Astrocyte of the spinal cord (primary cell): ENCODE results near the gene BCL6B.

Experiments
- DNase-seq: peaks from one replicate; pipeline ENCODE4 v3.0.0; 2011; ENCODE audit warnings: low read depth, low spot score
- H3K4me3 ChIP-seq: 2 replicates; pipeline ENCODE4 v1.5.1; 2011; ENCODE audit warnings: low read depth, mild to moderate bottlenecking, low read length, moderate library complexity
- in situ Hi-C: cut with HindIII; loops from 2 replicates; pipeline ENCODE4 v1.10.0; 2017; ENCODE audit warnings: low sequenced_read_pairs
- TF ChIP-seq, protein P1 (sequence below): IDR thresholded peaks from 2 replicates; pipeline ENCODE4 v1.5.1; 2012; ENCODE audit warnings: low read depth, mild to moderate bottlenecking, low read length, inconsistent platforms

BCL6B gene

DNA sequence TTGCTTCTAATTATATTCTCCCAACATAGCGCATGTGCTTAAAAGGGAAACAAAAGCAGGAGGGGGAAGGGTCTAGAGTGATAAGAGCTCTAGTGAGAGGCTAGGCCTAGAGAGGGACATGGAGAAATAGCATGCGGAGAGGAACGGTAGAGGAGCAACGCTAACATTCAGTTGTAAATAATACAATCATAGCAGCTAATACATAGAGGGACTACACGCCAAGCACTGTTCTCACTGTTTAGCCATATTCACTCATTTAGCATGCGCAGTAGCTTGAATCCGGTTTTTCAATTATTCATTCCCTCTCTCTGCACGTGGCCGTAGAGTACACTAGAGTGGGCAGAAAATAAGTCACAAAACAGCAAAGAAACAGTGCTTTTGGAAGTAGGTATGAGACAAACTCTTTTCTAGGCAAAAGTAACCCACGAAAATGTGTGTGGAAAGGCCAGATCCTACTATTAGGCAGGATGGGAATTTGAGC, 28.7 kb upstream of the BCL6B start:
- no peak for DNase-seq
- no peak overlapping the region for H3K4me3 ChIP-seq
- TF ChIP-seq, protein P1, sequence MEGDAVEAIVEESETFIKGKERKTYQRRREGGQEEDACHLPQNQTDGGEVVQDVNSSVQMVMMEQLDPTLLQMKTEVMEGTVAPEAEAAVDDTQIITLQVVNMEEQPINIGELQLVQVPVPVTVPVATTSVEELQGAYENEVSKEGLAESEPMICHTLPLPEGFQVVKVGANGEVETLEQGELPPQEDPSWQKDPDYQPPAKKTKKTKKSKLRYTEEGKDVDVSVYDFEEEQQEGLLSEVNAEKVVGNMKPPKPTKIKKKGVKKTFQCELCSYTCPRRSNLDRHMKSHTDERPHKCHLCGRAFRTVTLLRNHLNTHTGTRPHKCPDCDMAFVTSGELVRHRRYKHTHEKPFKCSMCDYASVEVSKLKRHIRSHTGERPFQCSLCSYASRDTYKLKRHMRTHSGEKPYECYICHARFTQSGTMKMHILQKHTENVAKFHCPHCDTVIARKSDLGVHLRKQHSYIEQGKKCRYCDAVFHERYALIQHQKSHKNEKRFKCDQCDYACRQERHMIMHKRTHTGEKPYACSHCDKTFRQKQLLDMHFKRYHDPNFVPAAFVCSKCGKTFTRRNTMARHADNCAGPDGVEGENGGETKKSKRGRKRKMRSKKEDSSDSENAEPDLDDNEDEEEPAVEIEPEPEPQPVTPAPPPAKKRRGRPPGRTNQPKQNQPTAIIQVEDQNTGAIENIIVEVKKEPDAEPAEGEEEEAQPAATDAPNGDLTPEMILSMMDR, result no peak
- in situ Hi-C loops, result no loop called here

DNA sequence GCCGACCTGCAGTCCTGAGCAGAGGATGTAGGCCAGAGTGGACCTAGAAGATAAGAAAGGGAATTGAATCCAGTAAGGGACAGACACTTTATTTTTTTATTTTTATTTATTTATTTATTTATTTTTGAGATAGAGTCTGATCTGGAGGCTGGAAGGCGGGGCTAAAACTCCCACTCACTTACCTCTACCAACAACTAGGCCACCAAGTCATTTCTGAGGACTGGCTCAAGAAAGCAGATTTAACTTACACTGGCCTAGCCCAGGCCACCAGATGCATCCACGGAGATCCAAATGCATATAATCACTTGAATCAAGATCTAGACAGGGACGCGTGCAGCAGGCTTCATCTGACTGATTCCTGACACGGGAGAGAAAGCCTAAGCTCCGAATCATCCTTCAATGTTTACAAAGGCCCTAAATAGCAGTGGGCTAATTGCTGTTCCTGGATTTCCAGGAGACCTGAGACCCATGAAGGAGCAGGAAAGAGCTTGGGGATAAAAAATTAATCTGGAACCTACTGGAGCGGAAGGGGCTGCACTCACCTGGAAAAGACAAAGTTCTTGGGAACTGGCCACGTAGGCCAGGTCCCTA, 28.1 kb upstream of the BCL6B start:
- no peak overlapping the region for H3K4me3 ChIP-seq
- TF ChIP-seq, protein P1, result no peak
- in situ Hi-C loops, result no loop called here
- no peak for DNase-seq

DNA sequence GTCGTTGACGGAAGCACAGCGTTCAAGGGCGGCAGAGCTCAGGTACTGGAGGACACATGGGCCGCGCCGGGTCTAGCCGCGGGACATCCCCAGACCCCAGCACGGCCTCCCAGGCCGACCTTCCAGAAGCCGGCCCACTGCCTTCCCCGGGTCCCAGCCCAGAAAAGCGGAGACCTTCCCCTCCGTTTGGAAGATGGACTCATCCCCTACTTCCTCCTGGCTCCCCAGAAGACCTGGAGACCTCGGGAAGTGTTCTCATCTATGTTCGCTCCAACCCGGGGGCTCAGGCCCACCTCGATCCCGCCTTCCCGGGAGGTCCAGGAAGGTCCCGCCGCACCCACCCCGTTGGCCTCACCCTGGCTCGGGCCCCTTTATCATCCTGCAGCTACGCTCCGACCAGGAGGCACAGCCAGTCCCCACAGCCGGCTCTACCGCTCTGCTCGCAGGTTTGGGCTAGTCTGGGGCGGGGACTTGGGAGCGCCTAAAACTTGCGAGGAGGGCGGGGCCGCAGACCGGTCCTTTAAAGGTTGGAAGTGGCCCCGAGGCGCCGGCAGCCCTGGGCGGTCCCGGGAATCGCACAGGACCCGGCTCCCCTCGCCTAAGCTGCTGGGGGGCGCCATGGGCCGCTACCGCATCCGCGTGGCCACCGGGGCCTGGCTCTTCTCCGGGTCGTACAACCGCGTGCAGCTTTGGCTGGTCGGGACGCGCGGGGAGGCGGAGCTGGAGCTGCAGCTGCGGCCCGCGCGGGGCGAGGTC, 27.2 kb upstream of the BCL6B start, which contains the start of gene ALOX12:
Gene ALOX12 (plus strand): TSS at position 550 of the 756 bp plus-strand sequence. CDS start 69 bp downstream, at position 619.
- H3K4me3 ChIP-seq, result no peak within 1 kb of the TSS
- in situ Hi-C loops, result no loop called here
- TF ChIP-seq, protein P1, result no peak

DNA sequence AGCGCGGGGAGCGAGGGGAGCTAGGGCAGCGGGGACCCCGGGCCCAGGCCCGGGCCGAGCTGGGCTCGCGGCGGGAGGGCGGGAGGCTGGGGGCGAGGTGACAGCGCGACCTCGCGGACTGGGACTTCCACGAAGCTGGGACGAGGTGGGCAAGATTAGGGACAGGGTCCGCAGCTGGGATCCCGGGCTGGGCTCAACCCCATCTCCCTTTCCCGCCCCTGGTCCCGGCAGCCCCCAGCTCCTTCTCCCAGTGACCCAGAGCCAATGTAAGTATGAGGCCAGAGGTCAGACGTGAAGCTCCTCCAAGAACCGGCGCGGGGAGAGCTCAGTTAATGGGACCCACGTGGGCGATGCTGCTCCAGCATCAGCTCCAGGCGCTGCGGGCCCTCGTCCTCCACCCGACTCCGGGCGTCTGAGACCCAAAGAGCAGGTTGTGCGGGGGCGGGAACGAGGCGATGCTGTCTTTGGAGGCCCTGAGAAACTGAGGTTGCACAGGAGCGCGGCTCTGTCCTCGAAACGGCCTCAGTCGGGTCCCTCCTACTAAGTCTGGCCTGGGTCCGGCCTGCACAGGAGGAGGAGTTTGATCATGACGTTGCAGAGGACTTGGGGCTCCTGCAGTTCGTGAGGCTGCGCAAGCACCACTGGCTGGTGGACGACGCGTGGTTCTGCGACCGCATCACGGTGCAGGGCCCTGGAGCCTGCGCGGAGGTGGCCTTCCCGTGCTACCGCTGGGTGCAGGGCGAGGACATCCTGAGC, 26.4 kb upstream of the BCL6B start:
- TF ChIP-seq, protein P1, result no peak
- in situ Hi-C loops, result no loop called here
- H3K4me3 ChIP-seq, result no peak overlapping the region
- no peak for DNase-seq

More for the DNA sequence above, 27.2 kb upstream of the BCL6B start, which contains the start of gene ALOX12:
- DNase-seq, result no peak

DNA sequence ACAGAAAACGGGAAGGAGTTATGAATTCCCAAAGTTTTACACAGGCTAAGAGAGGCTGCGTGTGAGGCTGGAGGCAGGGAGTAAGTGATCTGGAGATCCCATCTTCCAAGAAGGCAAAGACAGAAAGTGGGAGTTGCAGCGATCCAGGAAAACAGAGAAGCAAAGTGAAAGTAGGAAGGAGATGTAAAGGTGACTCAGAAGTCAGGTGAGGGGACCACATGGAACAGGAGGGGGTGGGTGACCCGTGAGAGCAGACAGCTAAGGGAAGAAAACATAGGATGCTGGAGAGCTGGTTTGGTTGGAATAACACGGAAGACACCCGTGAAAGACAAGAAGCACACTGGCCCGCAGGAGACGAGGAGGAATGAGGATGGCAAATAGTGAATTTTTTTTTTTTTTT, 25.7 kb upstream of the BCL6B start:
- TF ChIP-seq, protein P1, result no peak
- no peak overlapping the region for H3K4me3 ChIP-seq
- in situ Hi-C loops, result no loop called here
- DNase-seq, result no peak

DNA sequence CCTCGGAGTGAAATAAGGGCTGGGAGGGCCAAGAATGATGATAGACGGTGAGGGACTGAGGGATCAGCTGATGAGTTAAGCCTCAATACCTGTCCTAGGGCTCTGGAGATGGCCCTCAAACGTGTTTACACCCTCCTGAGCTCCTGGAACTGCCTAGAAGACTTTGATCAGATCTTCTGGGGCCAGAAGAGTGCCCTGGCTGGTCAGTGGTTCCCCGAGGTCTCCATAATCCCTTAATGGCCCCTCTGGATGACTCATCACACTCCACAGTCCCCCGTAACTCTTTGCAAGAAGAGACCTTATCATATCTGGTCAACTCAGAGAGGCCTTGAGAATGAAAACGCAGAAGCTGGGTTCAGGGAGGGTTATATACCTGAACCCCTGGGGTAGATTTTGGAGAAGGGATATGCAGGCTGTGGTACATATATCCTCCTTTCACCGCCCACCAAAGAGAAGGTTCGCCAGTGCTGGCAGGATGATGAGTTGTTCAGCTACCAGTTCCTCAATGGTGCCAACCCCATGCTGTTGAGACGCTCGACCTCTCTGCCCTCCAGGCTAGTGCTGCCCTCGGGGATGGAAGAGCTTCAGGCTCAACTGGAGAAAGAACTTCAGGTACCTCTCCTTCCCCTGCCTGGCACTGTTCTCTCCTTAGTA, 23.9 kb upstream of the BCL6B start:
- no peak overlapping the region for H3K4me3 ChIP-seq
- TF ChIP-seq, protein P1, result no peak
- in situ Hi-C loops, result no loop called here
- no peak for DNase-seq
